ENCODE data around the gene MRTO4. TPM values are rescaled to one million over a fixed set of nuclear protein-coding genes. Genes with fewer than 3 reads are reported as not detected.
"Not testable (repeated sequence)": the region's sequence is repeated elsewhere in the genome, so short reads cannot be mapped to it uniquely, and the experiment has no call there.

MRTO4 gene
- total and polyA plus RNA-seq, 4 donors, result 6.5 to 23.6 (median 13.6) TPM

DNA sequence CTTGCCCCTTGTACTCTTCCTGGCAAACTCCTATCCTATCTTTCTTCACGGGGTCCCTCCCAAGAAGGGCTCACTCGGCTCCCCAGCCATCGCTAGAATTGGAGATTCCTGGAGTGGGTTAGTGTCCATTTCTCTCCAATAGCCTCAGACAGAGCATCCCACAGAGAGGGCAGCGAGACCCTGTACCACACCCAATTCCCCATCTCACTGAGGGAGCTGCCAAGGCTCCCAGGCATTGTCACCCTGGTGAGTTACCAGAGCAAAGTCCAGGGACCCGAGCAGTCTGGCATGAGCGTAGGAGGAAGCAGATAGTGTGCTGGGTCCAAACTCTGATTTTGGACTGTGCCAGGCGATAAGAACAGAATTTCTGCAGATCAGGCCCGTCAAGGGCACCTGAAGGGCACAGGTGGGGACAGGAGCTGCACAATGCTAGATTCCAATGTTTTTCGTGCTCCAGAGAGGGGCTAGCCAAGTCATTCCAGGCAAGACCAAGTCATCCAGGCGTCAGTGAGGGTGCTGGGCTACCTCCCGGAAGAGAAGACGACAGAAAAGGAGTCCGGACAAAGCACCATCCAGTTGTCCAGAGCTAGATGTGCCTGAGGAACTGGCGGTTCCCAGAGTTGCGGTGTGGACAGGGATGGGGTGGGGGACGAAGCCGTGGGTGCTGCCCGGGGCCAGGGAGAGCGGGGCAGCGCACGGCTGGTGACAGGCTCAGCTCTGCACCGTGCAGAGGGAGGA lies 21.7 kb downstream of the MRTO4 start:
- intact Hi-C loops (cut with DNase I), result no loop called here
- ATAC-seq (ENCODE audit: low FRiP score) (no peak), DNase-seq (no peak)
- Histone ChIP-seq H3K27ac (ENCODE audit: low read depth in 1 of 2, low read length in 2 of 2) (no peak overlapping the region), H3K4me3 (ENCODE audit: low read length in 2 of 2) (no peak overlapping the region), H3K9me3 (ENCODE audit: control insufficient read depth, low read length) (peaks cover 4% of the 10 kb centered on the region), H3K27me3 (ENCODE audit: control insufficient read depth in 1 of 2, insufficient read depth in 2 of 2, low read length in 1 of 2) (no peaks in the 10 kb centered on the region), H3K36me3 (ENCODE audit: control insufficient read depth in 1 of 2, insufficient read depth in 2 of 2, low read length in 1 of 2) (no peaks in the 10 kb centered on the region), H3K4me1 (ENCODE audit: control insufficient read depth in 1 of 2, insufficient read depth in 2 of 2, low read length in 2 of 2) (no peaks in the 10 kb centered on the region)
- WGBS, 2 donors, result 81 to 83% methylated on average over 22 of the region's 22 CpGs

DNA sequence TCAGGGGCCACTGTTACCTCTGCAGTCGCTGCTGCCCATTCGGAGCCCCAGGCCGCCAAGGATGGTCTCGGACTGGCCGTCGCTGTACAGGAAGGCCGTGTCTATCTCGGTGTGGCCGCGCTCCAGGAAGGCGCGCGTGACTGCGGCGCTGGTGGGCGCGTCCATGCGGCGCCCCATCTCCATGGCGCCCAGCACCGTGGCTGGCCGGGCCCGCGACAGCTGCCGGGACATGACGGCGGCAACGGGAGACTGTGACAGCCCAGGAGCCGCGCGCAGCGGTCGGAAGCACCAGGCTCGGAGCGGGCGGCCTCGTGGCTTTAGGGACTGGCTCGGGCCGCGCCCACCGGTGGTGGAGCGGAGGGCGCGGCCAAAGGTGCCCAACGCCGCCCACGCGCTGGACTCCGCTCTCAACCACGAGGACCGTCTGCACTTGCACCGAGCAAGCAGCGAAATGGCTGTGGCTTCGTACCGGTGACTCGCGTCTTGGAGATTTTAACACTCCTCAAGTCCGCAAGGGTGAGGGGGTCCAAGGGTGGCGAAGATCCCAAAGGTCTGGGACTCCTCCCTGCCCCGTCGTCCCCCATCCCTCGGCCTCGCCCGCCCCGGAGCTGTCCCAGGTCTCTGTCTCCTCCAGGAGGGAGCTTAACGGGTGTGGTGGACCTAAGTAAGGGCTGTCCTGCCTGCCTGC lies 22.4 kb downstream of the MRTO4 start:
- WGBS, 2 donors, result 8 to 14% methylated on average over 45 to 60 of the region's 66 CpGs
- H3K27me3 ChIP-seq (ENCODE audit: control insufficient read depth in 1 of 2, insufficient read depth in 2 of 2, low read length in 1 of 2); DNase-seq; H3K27ac ChIP-seq (ENCODE audit: low read depth in 1 of 2, low read length in 2 of 2); H3K9me3 ChIP-seq (ENCODE audit: control insufficient read depth, low read length); H3K36me3 ChIP-seq (ENCODE audit: control insufficient read depth in 1 of 2, insufficient read depth in 2 of 2, low read length in 1 of 2); H3K4me3 ChIP-seq (ENCODE audit: low read length in 2 of 2); H3K4me1 ChIP-seq (ENCODE audit: control insufficient read depth in 1 of 2, insufficient read depth in 2 of 2, low read length in 2 of 2); intact Hi-C loops (cut with DNase I): not testable (repeated sequence)
- ATAC-seq (ENCODE audit: low FRiP score), result peak; percentile 57

GRCh38 chr1:19274636-19275035 lies 23.0 kb downstream of the MRTO4 start:
- ATAC-seq (ENCODE audit: low FRiP score), result no peak
- 93 to 94% methylated on average over 5 of the region's 5 CpGs for WGBS, 2 donors
- Histone ChIP-seq H3K9me3 (ENCODE audit: control insufficient read depth, low read length) (peaks cover 4% of the 10 kb centered on the region), H3K4me1 (ENCODE audit: control insufficient read depth in 1 of 2, insufficient read depth in 2 of 2, low read length in 2 of 2) (no peaks in the 10 kb centered on the region), H3K4me3 (ENCODE audit: low read length in 2 of 2) (no peak overlapping the region), H3K36me3 (ENCODE audit: control insufficient read depth in 1 of 2, insufficient read depth in 2 of 2, low read length in 1 of 2) (no peaks in the 10 kb centered on the region), H3K27ac (ENCODE audit: low read depth in 1 of 2, low read length in 2 of 2) (no peak overlapping the region), H3K27me3 (ENCODE audit: control insufficient read depth in 1 of 2, insufficient read depth in 2 of 2, low read length in 1 of 2) (no peaks in the 10 kb centered on the region)
- DNase-seq, result no peak
- intact Hi-C loops (cut with DNase I), result no loop called here

DNA sequence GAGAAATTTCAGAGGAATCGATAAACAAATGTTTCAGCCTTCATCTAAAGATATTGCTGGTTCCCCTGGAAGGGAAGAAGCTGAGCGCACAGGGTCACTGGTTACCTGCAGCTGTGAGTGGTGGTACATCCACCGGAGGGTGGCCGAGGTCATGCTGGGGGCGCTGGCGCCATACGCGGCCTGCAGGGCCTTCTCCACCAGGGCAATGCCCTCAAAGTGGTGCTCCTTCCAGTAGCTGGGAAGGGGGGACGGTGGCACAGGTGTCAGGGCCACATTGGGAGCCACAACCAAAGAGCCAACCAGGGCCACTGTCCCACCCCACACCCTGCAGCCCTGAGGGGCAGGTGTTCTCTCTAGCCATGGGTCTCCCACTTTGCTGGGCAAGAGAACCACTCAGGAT lies 32.3 kb downstream of the MRTO4 start:
- Histone ChIP-seq H3K36me3 (ENCODE audit: control insufficient read depth in 1 of 2, insufficient read depth in 2 of 2, low read length in 1 of 2) (no peaks in the 10 kb centered on the region), H3K4me1 (ENCODE audit: control insufficient read depth in 1 of 2, insufficient read depth in 2 of 2, low read length in 2 of 2) (no peaks in the 10 kb centered on the region), H3K9me3 (ENCODE audit: control insufficient read depth, low read length) (no peaks in the 10 kb centered on the region), H3K27ac (ENCODE audit: low read depth in 1 of 2, low read length in 2 of 2) (no peak overlapping the region), H3K27me3 (ENCODE audit: control insufficient read depth in 1 of 2, insufficient read depth in 2 of 2, low read length in 1 of 2) (no peaks in the 10 kb centered on the region), H3K4me3 (ENCODE audit: low read length in 2 of 2) (no peak overlapping the region)
- intact Hi-C loops (cut with DNase I), result no loop called here
- ATAC-seq (ENCODE audit: low FRiP score) (no peak), DNase-seq (no peak)
- 95% methylated on average over 9 of the region's 9 CpGs for WGBS, 2 donors

DNA sequence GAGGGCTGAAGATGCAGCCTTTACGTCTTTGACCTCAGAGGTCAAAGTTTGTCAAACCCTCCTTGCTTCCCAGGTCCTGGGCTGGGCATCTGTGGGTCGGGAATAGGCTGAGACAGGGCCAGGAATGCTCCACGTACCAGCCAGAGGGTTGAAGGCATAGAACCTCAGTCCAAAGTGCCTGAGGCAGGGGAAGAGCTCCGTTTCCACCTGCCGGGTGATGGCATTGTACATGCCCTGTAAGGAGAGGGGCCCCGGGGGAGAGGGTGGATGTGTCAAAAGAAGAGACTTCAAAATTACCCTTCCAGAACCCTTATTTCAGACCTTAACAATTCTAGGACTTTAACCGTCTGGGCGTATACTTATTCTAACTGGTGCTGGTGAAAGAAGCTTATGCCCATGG lies 33.3 kb downstream of the MRTO4 start:
- Histone ChIP-seq H3K4me1 (ENCODE audit: control insufficient read depth in 1 of 2, insufficient read depth in 2 of 2, low read length in 2 of 2) (no peaks in the 10 kb centered on the region), H3K9me3 (ENCODE audit: control insufficient read depth, low read length) (no peaks in the 10 kb centered on the region), H3K4me3 (ENCODE audit: low read length in 2 of 2) (no peak overlapping the region), H3K36me3 (ENCODE audit: control insufficient read depth in 1 of 2, insufficient read depth in 2 of 2, low read length in 1 of 2) (no peaks in the 10 kb centered on the region), H3K27me3 (ENCODE audit: control insufficient read depth in 1 of 2, insufficient read depth in 2 of 2, low read length in 1 of 2) (no peaks in the 10 kb centered on the region), H3K27ac (ENCODE audit: low read depth in 1 of 2, low read length in 2 of 2) (no peak overlapping the region)
- 85 to 88% methylated on average over 8 of the region's 8 CpGs for WGBS, 2 donors
- ATAC-seq (ENCODE audit: low FRiP score), result no peak
- no peak for DNase-seq
- intact Hi-C loops (cut with DNase I), result no loop called here

DNA sequence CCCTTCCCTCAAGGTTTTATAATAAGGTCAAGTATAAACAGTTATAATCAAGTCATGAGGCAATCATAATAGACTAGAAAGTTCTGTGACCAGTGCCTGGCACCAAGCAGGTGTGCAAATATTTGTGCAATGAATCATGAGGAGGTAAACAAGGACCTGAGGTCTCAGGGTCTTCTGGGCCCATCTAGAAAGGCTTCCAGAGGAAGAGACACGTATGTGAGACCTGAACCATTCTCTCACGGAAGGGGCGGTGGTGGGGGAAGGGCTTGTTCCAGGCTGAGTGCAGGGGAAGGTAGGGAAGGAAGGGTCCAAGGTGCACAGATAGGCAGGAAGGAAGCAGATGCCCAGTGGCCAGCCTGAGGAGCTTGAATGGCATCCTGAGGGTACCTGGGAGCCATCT lies 33.8 kb downstream of the MRTO4 start:
- H3K4me1 ChIP-seq (ENCODE audit: control insufficient read depth in 1 of 2, insufficient read depth in 2 of 2, low read length in 2 of 2); H3K27ac ChIP-seq (ENCODE audit: low read depth in 1 of 2, low read length in 2 of 2); H3K9me3 ChIP-seq (ENCODE audit: control insufficient read depth, low read length); H3K27me3 ChIP-seq (ENCODE audit: control insufficient read depth in 1 of 2, insufficient read depth in 2 of 2, low read length in 1 of 2); intact Hi-C loops (cut with DNase I); H3K36me3 ChIP-seq (ENCODE audit: control insufficient read depth in 1 of 2, insufficient read depth in 2 of 2, low read length in 1 of 2); DNase-seq; H3K4me3 ChIP-seq (ENCODE audit: low read length in 2 of 2); ATAC-seq (ENCODE audit: low FRiP score): not testable (repeated sequence)
- WGBS, 2 donors, result 93 to 96% methylated on average over 3 of the region's 3 CpGs

DNA sequence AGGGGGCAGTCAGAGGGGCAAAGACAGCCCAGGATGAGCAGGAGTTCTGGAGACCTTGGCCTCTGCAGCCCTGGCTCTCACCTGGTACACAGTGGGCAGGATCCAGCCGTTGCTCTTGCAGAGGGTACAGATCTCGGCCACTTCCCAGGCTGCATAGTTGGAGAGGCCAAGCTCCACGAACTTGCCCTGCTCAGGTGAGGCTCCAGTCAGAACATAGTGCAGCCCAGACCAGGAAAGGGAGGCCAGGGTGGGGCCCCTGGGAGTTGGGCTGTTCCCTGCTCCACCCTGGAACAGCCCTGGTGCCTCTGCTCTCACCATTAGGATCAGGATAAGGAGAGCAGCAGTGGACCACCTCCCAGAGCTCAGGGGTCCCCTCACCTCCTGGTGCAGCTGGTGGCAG lies 34.2 kb downstream of the MRTO4 start:
- H3K4me3 ChIP-seq (ENCODE audit: low read length in 2 of 2); H3K27me3 ChIP-seq (ENCODE audit: control insufficient read depth in 1 of 2, insufficient read depth in 2 of 2, low read length in 1 of 2); H3K9me3 ChIP-seq (ENCODE audit: control insufficient read depth, low read length); H3K36me3 ChIP-seq (ENCODE audit: control insufficient read depth in 1 of 2, insufficient read depth in 2 of 2, low read length in 1 of 2); intact Hi-C loops (cut with DNase I); ATAC-seq (ENCODE audit: low FRiP score); H3K4me1 ChIP-seq (ENCODE audit: control insufficient read depth in 1 of 2, insufficient read depth in 2 of 2, low read length in 2 of 2); H3K27ac ChIP-seq (ENCODE audit: low read depth in 1 of 2, low read length in 2 of 2); DNase-seq: not testable (repeated sequence)
- WGBS, 2 donors, result 78 to 92% methylated on average over 3 of the region's 3 CpGs

- intact Hi-C loops (cut with DNase I), result no loop called here
- no peak for ATAC-seq (ENCODE audit: low FRiP score)
- WGBS, 2 donors, result 95% methylated on average over 13 of the region's 13 CpGs
Measured at GRCh38 chr1:19287436-19288185, 36.0 kb downstream of the MRTO4 start.

More at GRCh38 chr1:19287436-19288185, 36.0 kb downstream of the MRTO4 start:
- H3K4me1 ChIP-seq (ENCODE audit: control insufficient read depth in 1 of 2, insufficient read depth in 2 of 2, low read length in 2 of 2), result no peaks in the 10 kb centered on the region
- no peaks in the 10 kb centered on the region for H3K9me3 ChIP-seq (ENCODE audit: control insufficient read depth, low read length)
- no peaks in the 10 kb centered on the region for H3K36me3 ChIP-seq (ENCODE audit: control insufficient read depth in 1 of 2, insufficient read depth in 2 of 2, low read length in 1 of 2)
- H3K27me3 ChIP-seq (ENCODE audit: control insufficient read depth in 1 of 2, insufficient read depth in 2 of 2, low read length in 1 of 2), result no peaks in the 10 kb centered on the region
- DNase-seq, result no peak
- H3K27ac ChIP-seq (ENCODE audit: low read depth in 1 of 2, low read length in 2 of 2), result no peak overlapping the region
- no peak overlapping the region for H3K4me3 ChIP-seq (ENCODE audit: low read length in 2 of 2)
